Esophagus muscularis mucosa (tissue), 3 donors: Measurements from ENCODE around the gene DHX35.

Experiments used
- POLR2A ChIP-seq: fragments of 450-650 bp; IDR thresholded peaks from one replicate; pipeline ENCODE4 v1.6.1; 2017; ENCODE audit warnings: antibody characterized with exemption, moderate library complexity, mild to moderate bottlenecking, low read depth
- POLR2AphosphoS5 ChIP-seq, 2 donors: sonication (generic); formaldehyde crosslinking; IDR thresholded peaks; one replicate each; pipeline ENCODE4 v1.6.1; 2017; ENCODE audit warnings: antibody characterized with exemption in 2 of 2
- TF ChIP-seq, protein P1 (sequence below), 3 experiments: fragments of 200-600 bp in 2 of 3; fragments of 450-650 bp in 1 of 3; sonication (generic) in 2 of 3; IDR thresholded peaks; one replicate each; pipeline ENCODE4 v1.5.1; 2017 to 2019; ENCODE audit warnings: antibody characterized with exemption in 3 of 3, mild to moderate bottlenecking in 2 of 3, moderate library complexity in 1 of 3

DNA sequence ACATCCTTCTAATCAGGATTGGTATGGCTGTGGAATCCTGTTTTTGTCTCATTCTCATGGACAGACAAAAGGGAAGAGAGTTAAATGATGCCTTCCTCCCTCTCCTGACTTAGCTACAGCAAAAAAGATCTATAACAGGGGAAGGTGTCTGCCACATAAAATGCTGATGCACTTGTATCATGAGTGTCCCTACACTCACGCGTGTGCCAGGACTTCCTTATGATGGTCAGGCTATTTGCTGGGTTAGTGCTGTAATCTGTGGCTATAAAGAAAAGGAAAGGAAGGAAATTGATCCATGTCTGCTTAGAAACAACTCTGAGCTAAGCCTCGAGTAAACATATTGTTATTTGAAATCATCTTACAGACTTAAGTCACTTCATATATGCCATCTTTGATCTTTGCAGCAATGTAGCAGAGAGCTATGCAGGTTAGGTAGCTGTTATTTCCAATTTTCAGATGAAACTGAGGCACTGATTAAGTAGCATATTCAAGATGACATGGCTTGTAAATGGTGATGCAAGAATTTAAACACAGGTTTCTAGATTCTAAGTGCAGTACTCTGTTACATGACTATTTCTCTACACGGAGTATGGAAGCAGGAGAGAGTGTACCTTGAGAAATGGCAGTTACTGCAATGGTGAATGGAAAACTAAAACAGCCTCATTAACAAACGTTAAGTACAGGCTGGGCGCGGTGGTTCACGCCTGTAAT lies 8.4 kb upstream of the DHX35 start:
- TF ChIP-seq POLR2AphosphoS5 (IDR thresholded peaks at IDR 0.05), result peak in 1 of 2 donors; percentile 64
- TF ChIP-seq, protein P1, sequence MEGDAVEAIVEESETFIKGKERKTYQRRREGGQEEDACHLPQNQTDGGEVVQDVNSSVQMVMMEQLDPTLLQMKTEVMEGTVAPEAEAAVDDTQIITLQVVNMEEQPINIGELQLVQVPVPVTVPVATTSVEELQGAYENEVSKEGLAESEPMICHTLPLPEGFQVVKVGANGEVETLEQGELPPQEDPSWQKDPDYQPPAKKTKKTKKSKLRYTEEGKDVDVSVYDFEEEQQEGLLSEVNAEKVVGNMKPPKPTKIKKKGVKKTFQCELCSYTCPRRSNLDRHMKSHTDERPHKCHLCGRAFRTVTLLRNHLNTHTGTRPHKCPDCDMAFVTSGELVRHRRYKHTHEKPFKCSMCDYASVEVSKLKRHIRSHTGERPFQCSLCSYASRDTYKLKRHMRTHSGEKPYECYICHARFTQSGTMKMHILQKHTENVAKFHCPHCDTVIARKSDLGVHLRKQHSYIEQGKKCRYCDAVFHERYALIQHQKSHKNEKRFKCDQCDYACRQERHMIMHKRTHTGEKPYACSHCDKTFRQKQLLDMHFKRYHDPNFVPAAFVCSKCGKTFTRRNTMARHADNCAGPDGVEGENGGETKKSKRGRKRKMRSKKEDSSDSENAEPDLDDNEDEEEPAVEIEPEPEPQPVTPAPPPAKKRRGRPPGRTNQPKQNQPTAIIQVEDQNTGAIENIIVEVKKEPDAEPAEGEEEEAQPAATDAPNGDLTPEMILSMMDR (IDR thresholded peaks at IDR 0.05), result no peak
- TF ChIP-seq POLR2A, result no peak
